Activated gamma-delta T cell treated with Interleukin-2 at 50 U/mL for 16 hours (primary cell): ENCODE measurements around the gene GNAL.

Source experiments
- DNase-seq: peaks from one replicate; pipeline ENCODE4 v3.0.0-alpha.2; 2020

Gene GNAL

DNA sequence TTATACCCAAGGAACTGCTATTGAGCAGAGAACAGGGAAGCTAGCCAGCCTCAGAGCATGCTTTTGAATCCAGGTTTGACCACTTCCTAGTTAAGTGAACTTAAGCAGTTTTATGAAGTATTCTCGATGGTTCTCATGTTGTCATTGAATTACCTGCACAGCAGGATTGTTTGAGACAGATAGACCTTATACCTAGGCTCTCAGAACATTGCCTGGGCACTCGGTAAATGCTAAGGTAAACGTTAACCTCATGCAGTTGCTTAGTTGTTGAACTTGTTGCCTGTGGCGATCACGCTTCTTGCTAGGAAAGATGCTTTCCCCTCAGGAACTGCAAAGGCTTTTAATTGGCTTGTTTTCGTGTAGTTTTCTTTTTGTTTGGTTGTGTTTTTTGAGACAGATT, 128.2 kb downstream of the GNAL start:
- DNase-seq = no peak

DNA sequence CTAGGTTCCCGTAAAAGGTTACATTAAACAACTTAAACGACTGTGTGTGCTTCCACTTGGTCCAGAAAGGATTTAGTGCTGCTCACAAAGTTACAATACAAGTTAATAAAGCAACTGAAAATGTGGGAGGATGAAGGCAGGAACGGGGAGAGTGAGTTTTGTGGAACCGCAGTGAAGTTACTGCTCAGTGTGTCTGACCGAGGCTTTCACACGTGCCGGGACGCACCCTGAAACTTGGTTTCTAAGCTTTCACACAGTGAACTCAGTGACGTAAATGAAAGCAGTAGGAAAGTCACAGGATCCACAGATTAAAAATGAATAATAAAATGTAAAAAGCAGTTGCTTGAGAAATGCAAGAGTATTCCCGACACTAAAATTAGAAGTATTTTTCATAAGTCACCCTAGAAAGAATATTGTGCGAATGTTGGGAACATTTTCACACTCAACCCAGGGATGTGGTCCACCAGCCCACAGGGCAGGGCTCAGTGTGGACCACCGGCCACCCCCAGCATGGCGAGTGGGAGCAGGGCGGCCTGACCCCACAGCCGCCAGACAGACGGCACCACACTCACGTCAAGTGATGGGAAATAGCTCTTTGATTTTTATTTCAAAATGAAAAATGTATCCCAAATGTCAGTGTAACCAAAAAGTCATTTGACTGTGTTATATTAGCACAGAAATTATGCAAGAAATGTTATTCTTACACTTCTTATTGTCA, 129.6 kb downstream of the GNAL start:
- DNase-seq = no peak

GRCh38 chr18:11819938-11820337, 130.9 kb downstream of the GNAL start:
- DNase-seq = no peak

DNA sequence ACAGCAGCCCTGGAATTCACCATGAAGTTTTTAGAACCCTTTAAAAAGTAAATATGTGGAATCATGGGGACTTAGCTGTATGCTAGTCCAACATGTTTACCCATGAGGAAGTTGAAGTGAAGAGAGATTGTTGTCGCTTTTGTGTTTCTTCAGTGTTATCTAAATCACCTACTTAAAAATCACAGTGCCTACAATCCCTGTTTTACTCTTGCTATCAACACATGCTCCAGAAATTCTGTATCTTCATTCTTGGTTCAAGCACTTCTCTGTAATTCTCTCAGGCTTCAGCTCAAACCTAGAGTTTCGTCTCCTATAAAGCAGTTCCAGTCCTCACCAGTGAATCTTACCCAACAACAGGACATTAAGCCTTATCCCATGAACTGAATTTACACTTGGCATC, 131.6 kb downstream of the GNAL start:
- no peak for DNase-seq

- no peak for DNase-seq
These were observed 132.1 kb downstream of the GNAL start for GRCh38 chr18:11821208-11821607.

- no peak for DNase-seq
These were observed 132.7 kb downstream of the GNAL start for GRCh38 chr18:11821643-11822237.

- DNase-seq = no peak
These were observed 134.5 kb downstream of the GNAL start for GRCh38 chr18:11823545-11823944.

GRCh38 chr18:11826836-11827235, 137.8 kb downstream of the GNAL start:
- DNase-seq = no peak

- DNase-seq = no peak
These were observed 139.8 kb downstream of the GNAL start for GRCh38 chr18:11828786-11829432.

DNA sequence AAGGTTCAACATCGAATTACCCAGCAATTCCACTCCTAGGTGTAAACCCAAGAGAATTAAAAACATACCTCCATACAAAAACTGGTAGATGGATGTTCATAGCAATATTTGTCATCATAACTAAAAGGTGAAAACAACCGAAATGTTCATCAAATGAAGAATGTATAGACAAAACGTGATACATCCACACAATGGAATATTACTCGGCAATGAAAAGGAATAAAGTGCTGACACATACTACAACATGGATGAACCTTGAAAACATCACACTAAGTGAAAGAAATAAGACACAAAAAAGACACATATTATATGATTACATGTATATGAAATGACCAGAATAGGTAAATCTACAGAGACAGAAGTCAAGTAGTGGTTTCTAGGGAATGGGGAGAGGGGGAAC, 141.5 kb downstream of the GNAL start:
- DNase-seq = no peak

- no peak for DNase-seq
These were observed 142.9 kb downstream of the GNAL start for GRCh38 chr18:11831921-11832320.

- DNase-seq = no peak
These were observed 145.7 kb downstream of the GNAL start for GRCh38 chr18:11834772-11835171.

- DNase-seq = no peak
These were observed 150.5 kb downstream of the GNAL start for GRCh38 chr18:11839556-11839955.

GRCh38 chr18:11840493-11840892, 151.4 kb downstream of the GNAL start:
- DNase-seq = no peak

DNA sequence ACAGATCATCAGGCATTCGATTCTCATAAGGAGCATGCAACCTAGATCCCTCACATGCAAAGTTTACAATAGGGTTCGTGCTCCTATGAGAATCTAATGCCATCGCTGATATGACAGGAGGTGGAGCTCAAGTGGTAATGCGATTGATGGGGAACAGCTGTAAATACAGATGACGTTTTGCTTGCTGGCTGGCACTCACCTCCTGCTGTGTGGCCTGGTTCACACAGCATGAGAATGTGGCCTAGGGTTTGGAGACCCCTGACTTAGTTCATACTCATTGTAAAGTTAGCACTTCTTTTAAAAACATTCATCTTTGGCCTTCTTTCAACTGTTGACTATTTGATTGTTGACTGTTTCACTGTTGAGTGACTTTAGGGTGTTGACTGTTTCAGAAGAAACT, 153.5 kb downstream of the GNAL start:
- no peak for DNase-seq

- no peak for DNase-seq
These were observed 155.4 kb downstream of the GNAL start for GRCh38 chr18:11844436-11844835.

- DNase-seq = no peak
These were observed 156.6 kb downstream of the GNAL start for GRCh38 chr18:11845654-11846053.

DNA sequence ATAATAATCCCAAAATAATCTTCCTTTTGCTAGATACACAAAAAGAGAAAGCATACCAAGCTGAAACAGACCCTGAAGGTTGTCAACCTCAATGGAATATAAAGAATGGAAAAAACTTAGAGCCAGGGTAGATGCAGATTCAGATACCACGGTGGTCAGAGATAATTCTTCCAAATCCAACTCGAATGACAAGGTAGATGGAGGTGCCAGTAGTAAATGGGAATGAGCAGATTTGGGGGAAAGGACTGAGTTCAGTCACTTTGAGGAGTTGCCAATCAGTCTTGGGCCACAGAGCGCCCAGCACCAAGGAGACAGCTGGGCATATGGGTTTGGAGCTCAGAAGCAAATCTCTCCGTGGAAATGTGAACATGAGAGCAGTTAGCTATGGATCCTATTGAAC, 158.7 kb downstream of the GNAL start:
- DNase-seq = no peak

DNA sequence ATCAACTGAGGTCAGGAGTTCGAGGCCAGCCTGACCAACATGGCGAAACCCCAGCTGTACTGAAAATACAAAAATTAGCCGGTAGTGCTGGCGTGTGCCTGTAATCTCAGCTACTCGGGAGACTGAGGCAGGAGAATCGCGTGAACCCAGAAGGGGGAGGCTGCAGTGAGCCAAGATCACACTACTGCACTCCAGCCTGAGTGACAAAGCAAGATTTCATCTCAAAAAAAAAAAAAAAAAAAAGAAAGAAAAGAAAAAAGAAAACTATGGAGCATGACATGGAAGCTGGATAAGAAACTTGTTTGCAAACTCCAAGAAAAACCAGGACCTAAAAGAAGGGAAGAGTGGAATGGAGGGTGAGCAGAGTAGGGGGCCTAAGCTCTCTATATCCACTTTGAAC, 160.2 kb downstream of the GNAL start:
- no peak for DNase-seq

- DNase-seq = peak; percentile 43
These were observed 161.0 kb downstream of the GNAL start for GRCh38 chr18:11849841-11850634.

GRCh38 chr18:11850821-11851145, 161.7 kb downstream of the GNAL start:
- no peak for DNase-seq

- DNase-seq = peak; percentile 96
These were observed 162.2 kb downstream of the GNAL start, which contains the start of gene CHMP1B for GRCh38 chr18:11851146-11851805. CHMP1B (plus strand) TSS chr18:11851413; CDS start chr18:11851512, 99 bp downstream.

DNA sequence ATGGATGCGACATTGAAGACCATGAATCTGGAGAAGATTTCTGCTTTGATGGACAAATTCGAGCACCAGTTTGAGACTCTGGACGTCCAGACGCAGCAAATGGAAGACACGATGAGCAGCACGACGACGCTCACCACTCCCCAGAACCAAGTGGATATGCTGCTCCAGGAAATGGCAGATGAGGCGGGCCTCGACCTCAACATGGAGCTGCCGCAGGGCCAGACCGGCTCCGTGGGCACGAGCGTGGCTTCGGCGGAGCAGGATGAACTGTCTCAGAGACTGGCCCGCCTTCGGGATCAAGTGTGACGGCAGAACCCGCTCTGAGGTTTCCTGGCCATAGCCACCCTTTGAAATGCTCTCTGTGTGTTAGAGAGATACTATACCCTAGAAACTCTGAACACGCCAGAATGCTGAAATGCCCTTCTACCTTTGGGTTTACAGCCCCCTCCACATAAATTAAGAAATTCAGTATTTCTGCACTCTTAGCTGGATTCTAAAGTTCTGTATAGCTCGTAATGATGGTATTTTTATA, 162.8 kb downstream of the GNAL start:
- DNase-seq = peak; percentile 41
